Measurements from ENCODE around the gene SGMS1. TPM values are rescaled to one million over a fixed set of nuclear protein-coding genes. Genes with fewer than 3 reads are reported as not detected.

The SGMS1 gene
- polyA plus RNA-seq, 2 of the 4 experiments (the other 2 are of a cell fraction): 22.7 to 28.2 TPM

DNA sequence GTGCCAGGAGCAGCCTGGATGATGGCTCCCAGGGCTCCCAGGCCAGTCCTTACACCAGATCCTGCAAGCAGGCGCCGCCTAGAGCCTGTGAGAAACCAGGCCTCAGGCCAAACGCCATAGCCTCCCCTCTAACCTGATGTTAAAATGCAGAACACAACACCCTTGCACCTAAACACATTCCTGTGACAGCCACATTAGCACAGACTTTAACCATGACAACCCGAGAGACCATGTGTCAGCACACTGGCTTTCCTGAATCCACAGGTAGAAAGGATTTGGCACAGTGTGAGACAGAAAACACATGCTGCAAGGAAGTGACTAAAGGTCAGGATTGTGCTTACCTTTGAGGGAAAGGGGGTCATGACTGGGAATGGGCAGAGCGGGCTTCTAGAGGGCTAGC lies 59.9 kb downstream of the SGMS1 start:
- 83% methylated on average over 5 of the region's 5 CpGs for whole genome bisulfite sequencing (ENCODE audit: missing lambda C conversion rate)
- Histone ChIP-seq H3K4me3 (no peak overlapping the region), H3K4me2 (no peak overlapping the region), H3K9me3 (no peaks in the 10 kb centered on the region), H3K4me1 (peaks cover 6% of the 10 kb centered on the region; the same call in 1 of the 3 replicates), H3K27ac (no peak overlapping the region)
- CTCF ChIA-PET: no interaction called here
- FAIRE-seq (no peak), DNase-seq (ENCODE audit: low read depth in 1 of 2, low spot score in 1 of 2) (no peak), ATAC-seq (no peak)
- POLR2A ChIA-PET: no interaction called here
- TF ChIP-seq, protein P1, sequence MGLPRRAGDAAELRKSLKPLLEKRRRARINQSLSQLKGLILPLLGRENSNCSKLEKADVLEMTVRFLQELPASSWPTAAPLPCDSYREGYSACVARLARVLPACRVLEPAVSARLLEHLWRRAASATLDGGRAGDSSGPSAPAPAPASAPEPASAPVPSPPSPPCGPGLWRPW (IDR thresholded peaks at IDR 0.05): no peak
- TF ChIP-seq EHF (CRISPR knock-in tag; IDR thresholded peaks at IDR 0.05): no peak
- no peak for TF ChIP-seq RNF2 (IDR thresholded peaks at IDR 0.05; ENCODE audit: borderline replicate concordance, low read depth)
- TF ChIP-seq RCOR1 (IDR thresholded peaks at IDR 0.05; ENCODE audit: low read depth, low read length): no peak
- TF ChIP-seq RARB (CRISPR knock-in tag; IDR thresholded peaks at IDR 0.05): no peak
- no peak for TF ChIP-seq NFE2L2 (conservative IDR thresholded peaks at IDR 0.05; ENCODE audit: low read length)
- no peak for TF ChIP-seq HOXA7 (CRISPR knock-in tag; IDR thresholded peaks at IDR 0.05)
- no peak for TF ChIP-seq SMC3 (IDR thresholded peaks at IDR 0.05)
- TF ChIP-seq FOSB (CRISPR knock-in tag; IDR thresholded peaks at IDR 0.05): no peak
- no peak for TF ChIP-seq GATA3 (IDR thresholded peaks at IDR 0.05; ENCODE audit: borderline replicate concordance)
- no peak for TF ChIP-seq TP53 (CRISPR knock-in tag; IDR thresholded peaks at IDR 0.05)
- TF ChIP-seq HDAC2 (IDR thresholded peaks at IDR 0.05): no peak
- no peak for TF ChIP-seq CHD4 (IDR thresholded peaks at IDR 0.05; ENCODE audit: borderline replicate concordance)
- TF ChIP-seq JUN (IDR thresholded peaks at IDR 0.05): no peak
- TF ChIP-seq, protein P2, sequence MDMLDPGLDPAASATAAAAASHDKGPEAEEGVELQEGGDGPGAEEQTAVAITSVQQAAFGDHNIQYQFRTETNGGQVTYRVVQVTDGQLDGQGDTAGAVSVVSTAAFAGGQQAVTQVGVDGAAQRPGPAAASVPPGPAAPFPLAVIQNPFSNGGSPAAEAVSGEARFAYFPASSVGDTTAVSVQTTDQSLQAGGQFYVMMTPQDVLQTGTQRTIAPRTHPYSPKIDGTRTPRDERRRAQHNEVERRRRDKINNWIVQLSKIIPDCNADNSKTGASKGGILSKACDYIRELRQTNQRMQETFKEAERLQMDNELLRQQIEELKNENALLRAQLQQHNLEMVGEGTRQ (IDR thresholded peaks at IDR 0.05): no peak
- TF ChIP-seq ZC3H11A (IDR thresholded peaks at IDR 0.05): no peak
- TF ChIP-seq, protein P3, sequence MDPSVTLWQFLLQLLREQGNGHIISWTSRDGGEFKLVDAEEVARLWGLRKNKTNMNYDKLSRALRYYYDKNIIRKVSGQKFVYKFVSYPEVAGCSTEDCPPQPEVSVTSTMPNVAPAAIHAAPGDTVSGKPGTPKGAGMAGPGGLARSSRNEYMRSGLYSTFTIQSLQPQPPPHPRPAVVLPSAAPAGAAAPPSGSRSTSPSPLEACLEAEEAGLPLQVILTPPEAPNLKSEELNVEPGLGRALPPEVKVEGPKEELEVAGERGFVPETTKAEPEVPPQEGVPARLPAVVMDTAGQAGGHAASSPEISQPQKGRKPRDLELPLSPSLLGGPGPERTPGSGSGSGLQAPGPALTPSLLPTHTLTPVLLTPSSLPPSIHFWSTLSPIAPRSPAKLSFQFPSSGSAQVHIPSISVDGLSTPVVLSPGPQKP (IDR thresholded peaks at IDR 0.05; ENCODE audit: low read depth, low read length): no peak
- no peak for TF ChIP-seq RAD21 (conservative IDR thresholded peaks at IDR 0.05 in 1 of 2, IDR thresholded peaks at IDR 0.05 in 1 of 2)

DNA sequence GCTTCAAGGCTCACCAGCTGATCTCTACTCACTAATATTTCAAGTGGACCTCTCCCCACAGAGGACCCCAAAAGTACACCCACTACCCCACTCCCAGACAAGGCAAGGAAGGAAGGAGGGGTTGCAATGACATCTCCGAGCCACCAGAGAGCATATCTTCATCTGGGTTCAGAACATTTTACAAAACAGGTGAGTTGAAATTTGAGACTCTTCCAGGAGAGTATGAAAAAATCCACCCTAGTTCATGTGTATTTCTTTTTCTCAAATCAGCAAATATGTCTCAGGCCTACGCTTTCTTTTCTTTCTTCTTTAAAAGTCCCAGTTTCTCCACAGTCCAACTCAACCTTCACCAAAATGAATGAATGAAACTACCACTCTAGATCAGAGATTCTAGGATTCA lies 61.9 kb downstream of the SGMS1 start:
- ChIA-PET POLR2A (interaction anchor here (1.2 kb wide), 1 partner anchor 62 kb away, joined by 5 read pairs; the partner anchor contains the start of gene SGMS1), CTCF (interaction anchor here (0.7 to 1.6 kb wide), 12 partner anchors 8 to 63 kb away, joined by 3 to 16 read pairs (median 4); partner anchors contain the start of gene SGMS1)
- TF ChIP-seq ESRRA (IDR thresholded peaks at IDR 0.05; ENCODE audit: borderline replicate concordance, low read length) (no peak), HOXB13 (CRISPR knock-in tag; IDR thresholded peaks at IDR 0.05; ENCODE audit: low read depth) (no peak), SMC3 (IDR thresholded peaks at IDR 0.05) (peak; percentile 70), ZFP36 (IDR thresholded peaks at IDR 0.05; ENCODE audit: borderline replicate concordance, partially characterized antibody) (no peak), RAD21 (conservative IDR thresholded peaks at IDR 0.05 in 1 of 2, IDR thresholded peaks at IDR 0.05 in 1 of 2) (peak; percentile 49 to 64)
- TF ChIP-seq, protein P4, sequence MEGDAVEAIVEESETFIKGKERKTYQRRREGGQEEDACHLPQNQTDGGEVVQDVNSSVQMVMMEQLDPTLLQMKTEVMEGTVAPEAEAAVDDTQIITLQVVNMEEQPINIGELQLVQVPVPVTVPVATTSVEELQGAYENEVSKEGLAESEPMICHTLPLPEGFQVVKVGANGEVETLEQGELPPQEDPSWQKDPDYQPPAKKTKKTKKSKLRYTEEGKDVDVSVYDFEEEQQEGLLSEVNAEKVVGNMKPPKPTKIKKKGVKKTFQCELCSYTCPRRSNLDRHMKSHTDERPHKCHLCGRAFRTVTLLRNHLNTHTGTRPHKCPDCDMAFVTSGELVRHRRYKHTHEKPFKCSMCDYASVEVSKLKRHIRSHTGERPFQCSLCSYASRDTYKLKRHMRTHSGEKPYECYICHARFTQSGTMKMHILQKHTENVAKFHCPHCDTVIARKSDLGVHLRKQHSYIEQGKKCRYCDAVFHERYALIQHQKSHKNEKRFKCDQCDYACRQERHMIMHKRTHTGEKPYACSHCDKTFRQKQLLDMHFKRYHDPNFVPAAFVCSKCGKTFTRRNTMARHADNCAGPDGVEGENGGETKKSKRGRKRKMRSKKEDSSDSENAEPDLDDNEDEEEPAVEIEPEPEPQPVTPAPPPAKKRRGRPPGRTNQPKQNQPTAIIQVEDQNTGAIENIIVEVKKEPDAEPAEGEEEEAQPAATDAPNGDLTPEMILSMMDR (IDR thresholded peaks at IDR 0.05): peak; percentile 55
- H3K27ac ChIP-seq: no peak overlapping the region
- WGBS (ENCODE audit: missing lambda C conversion rate): 61% methylated on average over 2 of the region's 2 CpGs
- FAIRE-seq: no peak
- ATAC-seq: peak; percentile 56 to 68; a peak in 5 of 6 replicates
- peaks cover 6% of the 10 kb centered on the region; the same call in 1 of the 3 replicates for H3K4me1 ChIP-seq
- no peak overlapping the region for H3K4me2 ChIP-seq
- H3K4me3 ChIP-seq: no peak overlapping the region
- H3K9me3 ChIP-seq: no peaks in the 10 kb centered on the region
- peak in 1 of 2 experiments; percentile 14 for DNase-seq (ENCODE audit: low read depth in 1 of 2, low spot score in 1 of 2)

Data from A549 (cell line).